T-helper 1 cell treated with Interleukin-12 subunit alpha and Interleukin-12 subunit beta and Interleukin-4 antibody, amounts not matched to agents 30 ng/mL and 1 ng/mL, for 36 hours (primary cell): ENCODE results near the gene FBXO41. TPM values are rescaled to one million over a fixed set of nuclear protein-coding genes. Genes with fewer than 3 reads are reported as not detected.

Source experiments
- intact Hi-C: fragments of 100-400 bp; cut with micrococcal nuclease; formaldehyde crosslinking; loops from one replicate; pipeline ENCODE4 v1.15.1; 2024
- total RNA-seq: library from RNA; stranded (reverse); gene quantifications from 2 replicates; pipeline ENCODE4 v1.2.3, GENCODE V29; 2022

FBXO41 gene
- total RNA-seq, 1 donor from 2014 or later = 17.5 TPM

- intact Hi-C loops = loop anchor here (2.0 to 10.0 kb wide), 8 partner anchors 114 to 1960 kb away; partner anchors contain the start of genes EMX1, EXOC6B, SPR and TPRKB
These were observed 6.8 kb upstream of the FBXO41 start for GRCh38 chr2:73291093-73291460.

GRCh38 chr2:73290049-73290839 is 6.0 kb upstream of the FBXO41 start:
- intact Hi-C loops = loop anchor here (1.0 to 10.0 kb wide), 9 partner anchors 78 to 1959 kb away; partner anchors contain the start of genes EMX1, EXOC6B, SPR and TPRKB

- intact Hi-C loops = no loop called here
These were observed 5.0 kb upstream of the FBXO41 start for GRCh38 chr2:73289304-73289703.

GRCh38 chr2:73286134-73286655 is 1.9 kb upstream of the FBXO41 start:
- intact Hi-C loops = no loop called here

GRCh38 chr2:73285159-73285739 is 971 bp upstream of the FBXO41 start:
- intact Hi-C loops = loop anchor here (2.0 kb wide), 1 partner anchor 172 kb away; the partner anchor contains the start of gene RAB11FIP5

- intact Hi-C loops = loop anchor here (1.0 to 2.0 kb wide), 5 partner anchors 10 to 171 kb away; partner anchors contain the start of genes EGR4, PRADC1, RAB11FIP5 and SMYD5
These were observed 558 bp downstream of the FBXO41 start for GRCh38 chr2:73283545-73284295.

GRCh38 chr2:73282924-73283544 is 1.2 kb downstream of the FBXO41 start:
- intact Hi-C loops = no loop called here

GRCh38 chr2:73281244-73281643 is 3.0 kb downstream of the FBXO41 start:
- intact Hi-C loops = no loop called here

- intact Hi-C loops = no loop called here
These were observed 4.4 kb downstream of the FBXO41 start for GRCh38 chr2:73279852-73280251.

GRCh38 chr2:73272270-73272669 is 12.0 kb downstream of the FBXO41 start:
- intact Hi-C loops = no loop called here

GRCh38 chr2:73269686-73270465 is 14.4 kb downstream of the FBXO41 start:
- intact Hi-C loops = loop anchor here (1.0 kb wide), 5 partner anchors 14 to 115 kb away; partner anchors contain the start of genes ALMS1, CCT7, EGR4 and FBXO41

GRCh38 chr2:73268830-73269685 is 15.2 kb downstream of the FBXO41 start:
- intact Hi-C loops = loop anchor here (1.0 kb wide), 5 partner anchors 15 to 116 kb away; partner anchors contain the start of genes ALMS1, CCT7, EGR4 and FBXO41

GRCh38 chr2:73268366-73268829 is 15.9 kb downstream of the FBXO41 start:
- intact Hi-C loops = no loop called here

GRCh38 chr2:73267008-73267407 is 17.3 kb downstream of the FBXO41 start:
- intact Hi-C loops = no loop called here

- intact Hi-C loops = no loop called here
These were observed 18.0 kb downstream of the FBXO41 start for GRCh38 chr2:73266061-73266901.

GRCh38 chr2:73265298-73266060 is 18.8 kb downstream of the FBXO41 start:
- intact Hi-C loops = no loop called here

- intact Hi-C loops = no loop called here
These were observed 19.5 kb downstream of the FBXO41 start for GRCh38 chr2:73264783-73265182.

GRCh38 chr2:73264332-73264606 is 20.0 kb downstream of the FBXO41 start:
- intact Hi-C loops = no loop called here
